Endothelial cell of umbilical vein (primary cell): Measurements from ENCODE around the gene C12orf76. TPM values are rescaled to one million over a fixed set of nuclear protein-coding genes. Genes with fewer than 3 reads are reported as not detected.
"Not testable (repeated sequence)": the region's sequence is repeated elsewhere in the genome, so short reads cannot be mapped to it uniquely, and the experiment has no call there.

Experiments used
- BruUV-seq: library from RNA; stranded (reverse); fragments of 400-500 nt; replicated peaks from 2 replicates; lab custom pipeline; 2021; lab: Mats Ljungman, UMichigan
- CTCF ChIA-PET: fragments of 300-600, 350-600 bp; sonication (Branson Sonifier 250); formaldehyde crosslinking; loops from one replicate; lab custom pipeline; 2021; ENCODE audit warnings: antibody characterized with exemption, inconsistent platforms; lab: Charles Lee
- POLR2A ChIA-PET: fragments of 300-600, 350-600 bp; sonication (Branson Sonifier 250); formaldehyde crosslinking; loops from one replicate; lab custom pipeline; 2021; ENCODE audit warnings: antibody characterized with exemption, inconsistent platforms; lab: Charles Lee
- DNase-seq: peaks from one replicate; pipeline ENCODE4 v3.0.0-alpha.2; 2011; ENCODE audit warnings: low read depth, low spot score
- FAIRE-seq: peaks from 2 replicates; lab custom pipeline; 2011; peaks lifted over from hg19 to GRCh38; lab: Jason Lieb, UNC
- H2AFZ ChIP-seq: 2 replicates; pipeline ENCODE4 v1.6.0; 2012; ENCODE audit warnings: low read depth, low read length, control low read depth, inconsistent platforms
- H3K27ac ChIP-seq: 2 replicates; pipeline ENCODE4 v1.5.1; 2011; ENCODE audit warnings: low read depth, mild to moderate bottlenecking, control low read depth, low read length, moderate library complexity; ENCODE audit not compliant: insufficient read depth
- H3K27me3 ChIP-seq, 2 experiments: 2 replicates each; pipeline versions ENCODE4 v1.6.0 to v1.6.1; 2011; ENCODE audit warnings: low read length in 2 of 2, mixed read lengths in 1 of 2; ENCODE audit not compliant: control insufficient read depth in 2 of 2, insufficient read depth in 2 of 2
- H3K36me3 ChIP-seq, 2 experiments: 2 replicates in 1 of 2; 3 replicates in 1 of 2; pipeline ENCODE4 v1.5.1; 2011; ENCODE audit warnings: low read length in 2 of 2, mild to moderate bottlenecking in 1 of 2, moderate library complexity in 1 of 2; ENCODE audit not compliant: control insufficient read depth in 2 of 2, insufficient read depth in 2 of 2; ENCODE audit errors: extremely low read depth in 1 of 2
- H3K4me1 ChIP-seq: 3 replicates; pipeline ENCODE4 v1.5.1; 2011; ENCODE audit warnings: mild to moderate bottlenecking, low read length; ENCODE audit not compliant: control insufficient read depth, insufficient read depth; ENCODE audit errors: extremely low read depth
- H3K4me2 ChIP-seq: 2 replicates; pipeline ENCODE4 v1.6.1; 2011; ENCODE audit warnings: low read length, control low read depth, mixed read lengths; ENCODE audit not compliant: insufficient read depth
- H3K4me3 ChIP-seq, 3 experiments: fragments of 200-600 bp in 1 of 3; sonication (generic), shearing (Covaris generic) in 1 of 3; replicated peaks in 1 of 3; 2 replicates each; pipeline ENCODE4 v1.5.1; 2011 to 2016; ENCODE audit warnings: control low read depth in 3 of 3, low read length in 3 of 3, mild to moderate bottlenecking in 2 of 3, inconsistent platforms in 1 of 3, low read depth in 1 of 3, moderate library complexity in 1 of 3; ENCODE audit not compliant: insufficient read depth in 1 of 3
- H3K79me2 ChIP-seq: 2 replicates; pipeline ENCODE4 v1.6.0; 2012; ENCODE audit warnings: low read length, inconsistent platforms; ENCODE audit not compliant: control insufficient read depth, insufficient read depth
- H3K9ac ChIP-seq: replicated peaks from 2 replicates; pipeline ENCODE3; 2011; ENCODE audit warnings: low read length, control low read depth; ENCODE audit not compliant: insufficient read depth; ENCODE audit errors: extremely low read depth
- H3K9me1 ChIP-seq: replicated peaks from 3 replicates; pipeline ENCODE4 v1.6.0; 2011; ENCODE audit warnings: mild to moderate bottlenecking, low read length; ENCODE audit not compliant: control insufficient read depth, insufficient read depth; ENCODE audit errors: extremely low read depth
- H3K9me3 ChIP-seq: replicated peaks from 2 replicates; pipeline ENCODE4 v1.5.1; 2012; ENCODE audit warnings: low read length, inconsistent platforms; ENCODE audit not compliant: control insufficient read depth, insufficient read depth
- H4K20me1 ChIP-seq: replicated peaks from 2 replicates; pipeline ENCODE3; 2011; ENCODE audit warnings: mild to moderate bottlenecking, low read length; ENCODE audit not compliant: control insufficient read depth, insufficient read depth; ENCODE audit errors: extremely low read depth
- EZH2 ChIP-seq: IDR thresholded peaks from 2 replicates; pipeline ENCODE4 v1.6.1; 2012; ENCODE audit warnings: borderline replicate concordance, low read depth, mild to moderate bottlenecking, moderate library complexity, low read length, inconsistent platforms; ENCODE audit not compliant: severe bottlenecking
- FOS ChIP-seq: IDR thresholded peaks from 2 replicates; pipeline ENCODE4 v1.6.1; 2011; ENCODE audit warnings: mild to moderate bottlenecking, low read length, moderate library complexity, borderline replicate concordance; ENCODE audit not compliant: insufficient read depth
- GATA2 ChIP-seq: IDR thresholded peaks from 2 replicates; pipeline ENCODE4 v1.7.0; 2011; ENCODE audit warnings: low read depth, mild to moderate bottlenecking, moderate library complexity, mixed read lengths, low read length; ENCODE audit not compliant: insufficient read length, insufficient read depth
- JUN ChIP-seq: IDR thresholded peaks from 2 replicates; pipeline ENCODE4 v1.6.1; 2011; ENCODE audit warnings: borderline replicate concordance, low read depth; ENCODE audit not compliant: insufficient read length, insufficient read depth
- MYC ChIP-seq: IDR thresholded peaks from one replicate; pipeline ENCODE4 v1.6.1; 2011; ENCODE audit warnings: mild to moderate bottlenecking, low read depth, low read length
- POLR2A ChIP-seq: IDR thresholded peaks from 2 replicates; pipeline ENCODE4 v1.6.1; 2012; ENCODE audit warnings: low read depth, mild to moderate bottlenecking, control low read depth, low read length
- dilution Hi-C: fragments of 300-500 bp; cut with MboI; formaldehyde crosslinking; loops from one replicate; pipeline ENCODE4 v1.15.0; 2019; ENCODE audit warnings: low sequenced_read_pairs; ENCODE audit not compliant: extremely low pct_ligation_motif_present
- intact Hi-C: fragments of 100-400 bp; cut with micrococcal nuclease; formaldehyde crosslinking; loops from one replicate; pipeline ENCODE4 v1.10.0; 2022
- polyA plus RNA-seq, 4 experiments: library from polyadenylated mRNA; depleted of rRNA in 3 of 4; stranded (reverse) in 3 of 4; unstranded in 1 of 4; fragments of >200 nt; gene quantifications; 2 replicates each; pipeline versions ENCODE4 v1.2.1 to v1.2.3, GENCODE V29; 2011 to 2012; ENCODE audit warnings: missing spikeins in 1 of 4
- total RNA-seq: library from RNA; stranded (reverse); gene quantifications from 2 replicates; pipeline ENCODE4 v1.2.3, GENCODE V29; 2021
- TF ChIP-seq, protein P1 (sequence below): IDR thresholded peaks from 2 replicates; pipeline ENCODE4 v1.6.1; 2011; ENCODE audit not compliant: insufficient read depth, insufficient read length

C12orf76 gene
- total and polyA plus RNA-seq, 2 donors (not counting 3 experiments of a cell fraction or from before 2014, with no cell fraction given): 13.4 to 17.1 TPM

DNA sequence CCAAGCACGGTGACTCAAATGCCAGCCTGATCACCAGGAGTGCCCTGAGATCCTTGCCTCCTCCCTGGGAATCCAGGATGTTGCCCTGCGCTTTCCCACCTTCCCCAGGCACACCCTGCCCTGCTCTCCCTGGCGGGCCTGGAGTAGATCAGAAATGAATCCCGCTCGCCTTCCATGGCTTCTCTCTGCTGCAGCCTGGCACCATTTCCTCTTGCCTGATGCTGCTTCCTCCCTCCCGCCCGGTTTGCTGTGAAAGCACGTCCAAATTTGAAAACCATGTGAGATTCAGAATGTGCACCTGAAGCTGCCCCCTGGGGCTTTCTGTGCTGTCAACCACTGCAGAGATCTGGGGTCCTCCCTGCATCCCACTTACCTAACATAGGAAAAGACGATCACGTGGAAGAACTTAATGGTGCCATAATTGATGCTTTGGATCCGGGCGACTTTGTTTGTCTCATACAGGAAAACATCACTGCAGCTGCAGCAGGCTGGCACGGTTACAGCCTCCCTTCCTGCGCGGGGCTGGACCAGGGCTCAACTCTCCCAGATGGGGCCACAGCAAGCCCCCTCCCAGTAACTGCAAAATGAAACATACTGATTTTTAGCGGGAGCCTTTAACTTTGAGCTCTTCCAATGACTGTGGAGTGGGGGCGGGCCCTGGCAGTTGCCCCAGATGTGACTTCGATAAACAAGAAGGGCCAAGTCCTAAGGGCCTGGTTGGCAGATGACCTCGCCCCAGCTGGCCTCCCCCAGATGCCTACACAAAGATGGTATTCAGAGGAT lies 24.9 kb upstream of the C12orf76 start:
- intact Hi-C loops (no loop called here), dilution Hi-C loops (no loop called here)
- TF ChIP-seq EZH2 (no peak), JUN (no peak), MYC (no peak), FOS (no peak), GATA2 (no peak), POLR2A (no peak)
- TF ChIP-seq, protein P1, sequence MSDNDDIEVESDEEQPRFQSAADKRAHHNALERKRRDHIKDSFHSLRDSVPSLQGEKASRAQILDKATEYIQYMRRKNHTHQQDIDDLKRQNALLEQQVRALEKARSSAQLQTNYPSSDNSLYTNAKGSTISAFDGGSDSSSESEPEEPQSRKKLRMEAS: no peak
- Histone ChIP-seq H3K27me3 (no peaks in the 10 kb centered on the region), H3K79me2 (no peaks in the 10 kb centered on the region), H3K9me1 (no peaks in the 10 kb centered on the region), H3K27ac (no peak overlapping the region), H3K4me1 (peaks cover 4% of the 10 kb centered on the region), H3K9me3 (no peaks in the 10 kb centered on the region), H3K4me2 (peak overlapping the region; percentile 81), H3K9ac (no peak overlapping the region), H3K4me3 (peak overlapping the region; percentile 28 to 51 (median 36)), H3K36me3 (no peaks in the 10 kb centered on the region), H4K20me1 (no peaks in the 10 kb centered on the region), H2AFZ (peak overlapping the region; percentile 74)
- ChIA-PET CTCF (no interaction called here), POLR2A (no interaction called here)
- DNase-seq: peak; percentile 30
- BruUV-seq: no TSS peak
- FAIRE-seq: peak; percentile 87

DNA sequence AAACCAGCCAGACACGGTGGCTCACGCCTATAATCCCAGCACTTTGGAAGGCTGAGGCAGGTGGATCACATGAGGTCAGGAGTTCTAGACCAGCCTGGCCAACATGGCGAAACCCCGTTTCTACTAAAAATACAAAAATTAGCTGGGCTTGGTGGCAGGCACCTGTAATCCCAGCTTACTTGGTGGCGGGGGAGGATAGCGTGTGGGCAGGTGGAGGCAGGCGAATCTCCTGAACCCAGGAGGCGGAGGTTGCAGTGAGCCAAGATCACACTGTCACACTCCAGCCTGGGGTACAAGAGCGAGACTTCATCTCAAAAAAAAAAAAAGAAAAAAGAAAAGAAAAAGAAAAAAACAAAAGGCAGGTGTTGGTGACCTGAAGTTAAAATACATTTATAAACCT lies 24.3 kb upstream of the C12orf76 start:
- intact Hi-C loops, DNase-seq, FAIRE-seq, H3K27ac ChIP-seq, H3K4me1 ChIP-seq, H4K20me1 ChIP-seq, POLR2A ChIA-PET, H3K36me3 ChIP-seq, H3K9me3 ChIP-seq, H3K9me1 ChIP-seq, CTCF ChIA-PET, H3K79me2 ChIP-seq, BruUV-seq, H3K9ac ChIP-seq, dilution Hi-C loops, H3K27me3 ChIP-seq: not testable (repeated sequence)
- peak overlapping the region; percentile 74 for H2AFZ ChIP-seq
- peak overlapping the region; percentile 81 for H3K4me2 ChIP-seq
- peak overlapping the region in 1 of 3 experiments; percentile 51 for H3K4me3 ChIP-seq
